Mesenchymal stem cell (in vitro differentiated cells and primary cell): ENCODE data around the gene PPP3CA.
A peak's percentile ranks its signal among the peaks of the same experiment; 100 is the strongest.

ENCODE experiments used
- DNase-seq: peaks from one replicate; pipeline ENCODE4 v3.0.0-alpha.2; 2013
- H2AFZ ChIP-seq: one replicate; pipeline ENCODE4 v1.6.1; 2013; ENCODE audit warnings: low read depth, mild to moderate bottlenecking, control low read depth, inconsistent platforms, low read length, moderate library complexity
- H2AK5ac ChIP-seq: 2 replicates; pipeline ENCODE4 v1.6.1; 2013; ENCODE audit warnings: low read length, moderate library complexity, mild to moderate bottlenecking, inconsistent platforms; ENCODE audit not compliant: severe bottlenecking
- H2BK120ac ChIP-seq: one replicate; pipeline ENCODE4 v1.6.1; 2013; ENCODE audit warnings: low read depth, mild to moderate bottlenecking, inconsistent platforms, low read length, moderate library complexity
- H2BK12ac ChIP-seq, 2 experiments: one replicate each; pipeline ENCODE4 v1.6.1; 2013; ENCODE audit warnings: inconsistent platforms in 2 of 2, low read length in 2 of 2, mild to moderate bottlenecking in 2 of 2, moderate library complexity in 2 of 2, control low read depth in 1 of 2
- H2BK15ac ChIP-seq: one replicate; pipeline ENCODE4 v1.6.1; 2013; ENCODE audit warnings: mild to moderate bottlenecking, low read depth, inconsistent platforms; ENCODE audit not compliant: poor library complexity, severe bottlenecking
- H2BK5ac ChIP-seq: 2 replicates; pipeline ENCODE4 v1.6.1; 2013; ENCODE audit warnings: low read depth, mild to moderate bottlenecking, low read length, control low read depth, inconsistent platforms; ENCODE audit not compliant: poor library complexity, severe bottlenecking
- H3K14ac ChIP-seq, 2 experiments: one replicate each; pipeline ENCODE4 v1.6.1; 2013; ENCODE audit warnings: inconsistent platforms in 2 of 2, low read length in 2 of 2, control low read depth in 1 of 2, mild to moderate bottlenecking in 1 of 2, moderate library complexity in 1 of 2
- H3K18ac ChIP-seq, 2 experiments: one replicate each; pipeline ENCODE4 v1.6.1; 2013; ENCODE audit warnings: inconsistent platforms in 2 of 2, low read length in 2 of 2, control low read depth in 1 of 2, low read depth in 1 of 2, mild to moderate bottlenecking in 1 of 2
- H3K23ac ChIP-seq, 2 experiments: one replicate each; pipeline ENCODE4 v1.6.1; 2013; ENCODE audit warnings: inconsistent platforms in 2 of 2, low read length in 2 of 2, mild to moderate bottlenecking in 2 of 2, moderate library complexity in 2 of 2, control low read depth in 1 of 2
- H3K27ac ChIP-seq: 2 replicates; pipeline ENCODE4 v1.5.1; 2013; ENCODE audit warnings: mild to moderate bottlenecking, moderate library complexity, low read length, control low read depth, inconsistent platforms; ENCODE audit not compliant: poor library complexity, severe bottlenecking
- H3K27me3 ChIP-seq, 2 experiments: 2 replicates each; pipeline versions ENCODE4 v1.6.1 to v1.7.0; 2013; ENCODE audit warnings: low read length in 2 of 2, mild to moderate bottlenecking in 2 of 2, moderate library complexity in 2 of 2, control low read depth in 1 of 2, inconsistent platforms in 1 of 2; ENCODE audit not compliant: control insufficient read depth in 1 of 2, insufficient read depth in 1 of 2
- H3K36me3 ChIP-seq, 2 experiments: 2 replicates each; pipeline versions ENCODE4 v1.6.1 to v1.7.0; 2013; ENCODE audit warnings: low read length in 2 of 2, control low read depth in 1 of 2, inconsistent platforms in 1 of 2, low read depth in 1 of 2, mild to moderate bottlenecking in 1 of 2; ENCODE audit not compliant: insufficient read depth in 2 of 2, control insufficient read depth in 1 of 2
- H3K4ac ChIP-seq, 2 experiments: one replicate each; pipeline ENCODE4 v1.6.1; 2013; ENCODE audit warnings: inconsistent platforms in 2 of 2, low read length in 2 of 2, mild to moderate bottlenecking in 2 of 2, moderate library complexity in 2 of 2, control low read depth in 1 of 2, low read depth in 1 of 2
- H3K4me1 ChIP-seq: 2 replicates; pipeline ENCODE4 v1.6.1; 2013; ENCODE audit warnings: low read depth, low read length, control low read depth; ENCODE audit not compliant: control insufficient read depth, insufficient read depth
- H3K4me2 ChIP-seq: 2 replicates; pipeline ENCODE4 v1.6.1; 2013; ENCODE audit warnings: low read length, mild to moderate bottlenecking, inconsistent platforms; ENCODE audit not compliant: poor library complexity, severe bottlenecking
- H3K4me3 ChIP-seq, 2 experiments: 2 replicates each; pipeline versions ENCODE4 v1.5.1 to v1.7.0; 2013; ENCODE audit warnings: low read length in 2 of 2, mild to moderate bottlenecking in 2 of 2, control low read depth in 1 of 2, low read depth in 1 of 2; ENCODE audit not compliant: insufficient read depth in 1 of 2
- H3K79me1 ChIP-seq: replicated peaks from 2 replicates; pipeline ENCODE4 v1.6.1; 2013; ENCODE audit warnings: mild to moderate bottlenecking, control low read depth, low read length, inconsistent platforms; ENCODE audit not compliant: poor library complexity, severe bottlenecking
- H3K9ac ChIP-seq: 2 replicates; pipeline ENCODE4 v1.7.0; 2013; ENCODE audit warnings: mild to moderate bottlenecking, low read length, moderate library complexity
- H3K9me3 ChIP-seq: 2 replicates; pipeline ENCODE4 v1.7.0; 2013; ENCODE audit warnings: mild to moderate bottlenecking, low read length; ENCODE audit not compliant: control insufficient read depth
- H4K8ac ChIP-seq: one replicate; pipeline ENCODE4 v1.6.1; 2013; ENCODE audit warnings: inconsistent platforms, mild to moderate bottlenecking, low read length, moderate library complexity
- H4K91ac ChIP-seq: one replicate; pipeline ENCODE4 v1.6.1; 2013; ENCODE audit warnings: mild to moderate bottlenecking, low read length, inconsistent platforms
- WGBS: methylation state at CpG from one replicate; pipeline ENCODE4 v1.1.7; 2013; ENCODE audit warnings: mixed read lengths; 5-methylcytosine and 5-hydroxymethylcytosine counted together

The PPP3CA gene

GRCh38 chr4:101218346-101218745, 129.0 kb downstream of the PPP3CA start:
- H3K18ac ChIP-seq: no peak overlapping the region
- H3K79me1 ChIP-seq: peaks cover 8% of the 10 kb centered on the region
- no peak overlapping the region for H4K91ac ChIP-seq
- no peak overlapping the region for H3K27ac ChIP-seq
- no peak overlapping the region for H2BK5ac ChIP-seq
- no peak overlapping the region for H2BK12ac ChIP-seq
- no peak overlapping the region for H2AK5ac ChIP-seq
- peak overlapping the region; percentile 12 for H3K9ac ChIP-seq
- no peak overlapping the region for H3K4ac ChIP-seq
- no peak overlapping the region for H3K4me2 ChIP-seq
- WGBS: no CpG with 5 or more reads among the region's 3 CpGs
- H3K14ac ChIP-seq: no peak overlapping the region
- no peak overlapping the region for H3K4me3 ChIP-seq
- no peaks in the 10 kb centered on the region for H3K27me3 ChIP-seq
- no peak overlapping the region for H4K8ac ChIP-seq
- no peak overlapping the region for H2AFZ ChIP-seq
- H2BK120ac ChIP-seq: no peak overlapping the region
- no peaks in the 10 kb centered on the region for H3K36me3 ChIP-seq
- no peaks in the 10 kb centered on the region for H3K4me1 ChIP-seq
- no peak overlapping the region for H2BK15ac ChIP-seq
- no peaks in the 10 kb centered on the region for H3K9me3 ChIP-seq
- H3K23ac ChIP-seq: no peak overlapping the region
- DNase-seq: no peak

GRCh38 chr4:101217353-101218031, 129.8 kb downstream of the PPP3CA start:
- H3K27me3 ChIP-seq: no peaks in the 10 kb centered on the region
- DNase-seq: peak; percentile 37
- H3K79me1 ChIP-seq: peaks cover 8% of the 10 kb centered on the region
- H3K14ac ChIP-seq: no peak overlapping the region
- H3K27ac ChIP-seq: no peak overlapping the region
- H3K4ac ChIP-seq: no peak overlapping the region
- H3K9me3 ChIP-seq: no peaks in the 10 kb centered on the region
- no peak overlapping the region for H3K4me3 ChIP-seq
- no peak overlapping the region for H3K23ac ChIP-seq
- WGBS: 82% methylated on average over 7 of the region's 7 CpGs
- H3K4me2 ChIP-seq: no peak overlapping the region
- no peak overlapping the region for H2BK120ac ChIP-seq
- no peak overlapping the region for H2AFZ ChIP-seq
- H2BK15ac ChIP-seq: no peak overlapping the region
- no peak overlapping the region for H3K9ac ChIP-seq
- no peaks in the 10 kb centered on the region for H3K4me1 ChIP-seq
- H2BK12ac ChIP-seq: no peak overlapping the region
- no peak overlapping the region for H4K8ac ChIP-seq
- H3K36me3 ChIP-seq: no peaks in the 10 kb centered on the region
- no peak overlapping the region for H2AK5ac ChIP-seq
- H3K18ac ChIP-seq: no peak overlapping the region
- H4K91ac ChIP-seq: no peak overlapping the region
- no peak overlapping the region for H2BK5ac ChIP-seq

DNA sequence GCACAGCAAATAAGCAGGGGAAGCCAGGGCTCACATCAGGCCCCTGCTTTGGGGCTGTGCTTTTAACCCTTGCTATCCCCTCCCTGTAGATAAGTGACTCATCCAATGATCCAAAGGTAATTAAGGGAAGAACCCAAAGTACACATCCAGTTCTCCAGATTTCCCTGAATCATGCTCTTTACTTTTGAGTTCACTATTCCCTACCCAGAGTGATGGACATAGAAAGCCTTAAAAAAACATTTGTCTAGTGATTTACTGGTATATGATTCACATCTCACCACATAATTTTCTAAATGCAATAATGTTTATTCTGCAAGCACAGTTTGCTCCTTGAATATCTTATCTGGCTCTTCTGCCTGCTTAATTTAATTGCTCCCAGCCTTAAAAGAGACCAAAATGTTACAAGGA, 136.2 kb downstream of the PPP3CA start:
- Histone ChIP-seq H3K36me3 (no peaks in the 10 kb centered on the region), H3K4me3 (no peak overlapping the region), H4K91ac (no peak overlapping the region), H3K9ac (no peak overlapping the region), H3K14ac (no peak overlapping the region), H3K4ac (no peak overlapping the region), H3K79me1 (peaks cover 15% of the 10 kb centered on the region), H4K8ac (no peak overlapping the region), H3K23ac (no peak overlapping the region), H2BK5ac (no peak overlapping the region), H3K18ac (no peak overlapping the region), H3K4me2 (no peak overlapping the region), H2BK120ac (no peak overlapping the region), H2BK15ac (no peak overlapping the region), H3K27ac (no peak overlapping the region), H2AFZ (no peak overlapping the region), H2BK12ac (no peak overlapping the region), H3K4me1 (no peaks in the 10 kb centered on the region), H3K9me3 (no peaks in the 10 kb centered on the region), H3K27me3 (no peaks in the 10 kb centered on the region), H2AK5ac (no peak overlapping the region)
- peak; percentile 43 for DNase-seq

- H3K18ac ChIP-seq: no peak overlapping the region
- no peak overlapping the region for H2AFZ ChIP-seq
- no peak overlapping the region for H3K9ac ChIP-seq
- no peak overlapping the region for H4K8ac ChIP-seq
- no peak overlapping the region for H3K4me3 ChIP-seq
- H2AK5ac ChIP-seq: no peak overlapping the region
- H3K4ac ChIP-seq: no peak overlapping the region
- no peaks in the 10 kb centered on the region for H3K27me3 ChIP-seq
- H3K14ac ChIP-seq: no peak overlapping the region
- no peaks in the 10 kb centered on the region for H3K36me3 ChIP-seq
- H2BK5ac ChIP-seq: no peak overlapping the region
- no peak overlapping the region for H3K4me2 ChIP-seq
- no peak overlapping the region for H2BK12ac ChIP-seq
- no peak overlapping the region for H2BK120ac ChIP-seq
- no CpG with 5 or more reads among the region's 1 CpG for WGBS
- H3K9me3 ChIP-seq: no peaks in the 10 kb centered on the region
- no peak overlapping the region for H2BK15ac ChIP-seq
- peaks cover 2% of the 10 kb centered on the region for H3K4me1 ChIP-seq
- no peak overlapping the region for H4K91ac ChIP-seq
- H3K27ac ChIP-seq: no peak overlapping the region
- no peak overlapping the region for H3K23ac ChIP-seq
- no peak for DNase-seq
- peaks cover 15% of the 10 kb centered on the region for H3K79me1 ChIP-seq
These were observed 137.0 kb downstream of the PPP3CA start for GRCh38 chr4:101210331-101210730.
